NCI-H2029 treated with DMSO at 0.1 percent for 48 hours (cell line): ENCODE results near the gene NPPA.
A peak's percentile ranks its signal among the peaks of the same experiment; 100 is the strongest.
"Not testable (repeated sequence)": the region's sequence is repeated elsewhere in the genome, so short reads cannot be mapped to it uniquely, and the experiment has no call there.

Experiments
- DNase-seq: peaks from one replicate; lab custom pipeline; 2025; lab: John Stamatoyannopoulos, UW

The NPPA gene

DNA sequence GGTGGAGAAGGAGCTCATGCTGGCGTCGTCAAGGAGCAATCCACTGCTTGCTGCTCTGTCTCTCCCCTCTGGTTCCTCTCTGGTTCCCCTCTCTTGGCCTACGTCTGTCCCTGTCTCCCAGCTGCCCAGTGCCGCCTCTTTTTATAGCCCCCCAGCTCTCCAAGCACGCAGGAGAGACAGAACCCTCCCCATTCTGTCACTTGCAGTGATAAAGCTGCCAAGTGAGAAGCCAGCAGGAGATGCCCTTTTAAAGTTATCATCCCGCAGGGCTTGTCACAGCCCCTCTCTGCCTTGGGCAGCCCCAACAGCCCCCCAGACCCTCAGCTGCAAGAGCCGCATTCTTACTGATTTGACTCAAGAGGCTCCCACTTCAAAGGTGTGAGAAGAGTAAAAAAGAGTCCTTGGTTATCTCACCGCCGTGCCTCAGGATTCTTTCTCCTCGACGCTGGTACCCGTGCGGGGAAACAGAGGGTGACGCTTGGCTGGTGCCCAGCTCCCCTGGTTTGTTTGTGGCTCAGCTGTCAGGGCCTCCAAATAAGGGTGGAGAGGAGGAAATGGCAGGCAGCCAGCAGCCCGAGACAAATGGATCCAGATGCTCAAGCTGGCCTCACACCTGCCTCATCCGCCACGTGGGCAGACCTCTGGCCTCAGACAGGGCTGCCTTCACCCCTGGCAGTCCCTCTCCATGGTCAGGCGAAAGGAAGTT is at the start of gene NPPA:
Gene NPPA, minus strand, starts transcription at position 117 of the 706 bp plus-strand sequence. Its CDS starts 99 bp downstream, at position 18.
- DNase-seq = peak; percentile 62

- DNase-seq = not testable (repeated sequence)
Measured at GRCh38 chr1:11894501-11894900, 46.9 kb upstream of the NPPA start.

GRCh38 chr1:11893907-11894251 is 46.3 kb upstream of the NPPA start:
- peak; percentile 29 for DNase-seq

DNA sequence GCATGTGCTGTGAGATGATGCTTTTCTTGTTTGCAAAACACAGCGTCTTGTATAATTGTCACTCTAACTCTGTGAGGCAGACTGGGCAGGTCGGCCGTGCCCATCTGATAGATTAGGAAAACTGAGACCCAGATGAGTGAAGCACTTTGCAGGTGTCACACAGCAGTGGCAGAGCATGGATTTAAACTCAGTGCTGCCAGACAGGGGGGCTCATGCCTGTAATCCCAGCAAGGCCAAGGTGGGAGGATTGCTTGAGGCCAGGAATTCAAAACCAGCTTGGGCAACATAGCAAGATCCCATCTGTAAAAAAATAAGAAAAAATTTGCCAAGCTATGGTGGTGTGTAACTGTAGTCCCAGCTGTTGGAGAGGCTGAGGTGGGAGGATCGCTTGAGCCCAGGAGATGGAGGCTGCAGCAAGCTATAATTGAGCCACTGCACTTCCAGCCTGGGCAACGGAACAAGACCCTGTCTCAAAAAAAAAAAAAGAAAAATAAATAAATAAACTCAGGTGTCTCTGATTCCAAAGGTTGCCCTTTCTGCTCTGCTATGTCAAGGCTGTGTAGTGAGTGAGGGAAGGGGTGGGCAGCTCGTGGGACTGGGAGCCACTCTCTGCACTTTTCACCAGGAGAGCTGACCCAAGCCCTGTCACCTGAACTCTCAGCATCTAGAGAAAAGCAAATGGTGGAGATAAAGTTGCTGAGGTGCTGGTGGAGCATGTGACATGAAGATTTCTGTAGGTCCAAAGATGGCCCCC is 44.0 kb upstream of the NPPA start:
- DNase-seq = no peak

DNA sequence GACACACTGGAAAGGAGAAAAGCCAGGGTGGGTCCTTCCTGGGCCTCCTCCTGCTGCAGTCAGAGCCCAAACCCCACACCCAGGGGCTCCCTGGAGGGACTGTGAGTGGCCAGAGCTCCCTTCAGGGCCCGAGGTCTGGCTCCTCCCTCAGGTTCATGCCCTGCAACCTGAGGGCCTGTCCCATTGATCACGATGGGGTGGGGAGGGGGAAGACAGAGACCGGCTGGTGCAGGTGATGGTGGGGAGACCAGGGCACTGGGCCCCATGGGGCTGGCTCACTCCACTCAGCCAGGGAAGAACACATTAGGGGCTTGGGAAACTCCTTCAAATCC is 41.3 kb upstream of the NPPA start:
- DNase-seq = no peak

- DNase-seq = no peak
Measured at GRCh38 chr1:11888206-11888876, 40.8 kb upstream of the NPPA start.

DNA sequence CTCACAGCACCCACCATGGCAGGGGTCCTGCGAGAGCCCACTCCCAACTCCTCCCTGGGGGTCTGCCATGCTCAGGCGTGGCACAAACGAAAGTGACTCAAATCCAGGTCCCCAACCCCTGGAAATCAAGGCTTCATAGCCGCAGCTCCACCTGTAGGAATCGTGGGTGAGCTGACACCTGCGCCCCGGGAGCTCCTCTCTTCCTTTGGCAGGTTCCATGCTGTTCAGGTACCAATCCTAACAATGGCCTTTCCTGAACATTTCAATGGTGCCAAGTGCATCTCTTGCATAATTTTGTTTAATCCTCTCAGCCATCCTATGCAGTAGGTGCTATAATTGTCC is 40.1 kb upstream of the NPPA start:
- DNase-seq = no peak

GRCh38 chr1:11886986-11887665 is 39.5 kb upstream of the NPPA start:
- no peak for DNase-seq

- no peak for DNase-seq
Measured at GRCh38 chr1:11885916-11886315, 38.3 kb upstream of the NPPA start.

DNA sequence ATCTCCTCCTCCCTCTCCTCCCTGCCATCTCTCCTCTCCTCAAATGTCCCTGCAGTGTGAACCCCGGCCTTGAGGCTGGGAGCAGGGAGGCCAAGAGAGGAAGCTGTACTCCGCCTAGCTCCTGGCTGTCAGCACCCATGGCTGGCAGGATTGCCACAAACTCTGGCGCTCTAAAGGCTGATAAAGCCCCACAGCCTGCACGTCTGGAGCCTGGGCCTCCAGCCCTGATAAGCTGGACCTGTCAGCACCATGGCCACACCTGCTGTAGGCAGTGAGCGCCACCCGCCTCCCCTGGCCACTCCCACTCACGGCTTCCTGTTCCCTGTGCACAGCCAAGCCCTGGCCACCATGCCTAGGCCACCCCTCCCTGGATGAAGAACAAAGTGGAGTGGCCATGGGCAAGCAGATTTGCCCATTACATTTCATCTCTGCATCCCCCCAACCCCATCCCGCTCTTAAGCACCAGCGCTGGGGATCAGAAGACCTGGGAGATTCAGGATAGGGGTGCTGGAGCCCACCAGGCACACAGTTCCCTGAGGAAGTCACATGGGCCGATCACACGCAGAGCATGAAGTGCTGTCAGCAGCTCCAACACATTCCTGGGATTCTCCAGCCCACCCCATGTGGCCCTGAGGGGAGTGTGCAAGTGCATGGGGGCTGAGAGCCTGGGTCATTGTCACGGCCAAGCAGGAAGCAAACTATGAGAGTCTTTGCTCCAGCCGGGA is 35.4 kb upstream of the NPPA start:
- DNase-seq = peak; percentile 54

GRCh38 chr1:11881749-11882441 is 34.3 kb upstream of the NPPA start:
- DNase-seq = no peak

- DNase-seq = peak; percentile 70
Measured at GRCh38 chr1:11880911-11881748, 33.5 kb upstream of the NPPA start.

DNA sequence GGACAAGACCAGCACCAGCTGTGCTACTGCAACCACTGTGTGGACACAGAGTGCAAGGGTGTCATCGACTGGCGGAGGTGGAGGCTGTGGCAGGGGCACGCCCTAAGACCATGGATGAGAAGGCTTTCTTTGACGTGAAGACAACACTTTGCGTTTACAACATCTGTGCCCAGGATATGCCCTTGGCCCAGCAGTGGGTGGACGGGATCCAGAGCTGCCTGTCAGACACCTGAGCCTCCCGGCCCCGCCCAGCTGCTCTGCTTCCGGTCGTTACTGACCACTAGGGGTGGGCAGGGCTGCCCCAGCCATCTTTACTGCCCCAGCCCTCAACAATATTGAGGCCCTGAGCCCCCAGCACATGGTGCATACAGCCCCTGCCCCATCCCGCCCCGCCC is 32.6 kb upstream of the NPPA start:
- DNase-seq = no peak

DNA sequence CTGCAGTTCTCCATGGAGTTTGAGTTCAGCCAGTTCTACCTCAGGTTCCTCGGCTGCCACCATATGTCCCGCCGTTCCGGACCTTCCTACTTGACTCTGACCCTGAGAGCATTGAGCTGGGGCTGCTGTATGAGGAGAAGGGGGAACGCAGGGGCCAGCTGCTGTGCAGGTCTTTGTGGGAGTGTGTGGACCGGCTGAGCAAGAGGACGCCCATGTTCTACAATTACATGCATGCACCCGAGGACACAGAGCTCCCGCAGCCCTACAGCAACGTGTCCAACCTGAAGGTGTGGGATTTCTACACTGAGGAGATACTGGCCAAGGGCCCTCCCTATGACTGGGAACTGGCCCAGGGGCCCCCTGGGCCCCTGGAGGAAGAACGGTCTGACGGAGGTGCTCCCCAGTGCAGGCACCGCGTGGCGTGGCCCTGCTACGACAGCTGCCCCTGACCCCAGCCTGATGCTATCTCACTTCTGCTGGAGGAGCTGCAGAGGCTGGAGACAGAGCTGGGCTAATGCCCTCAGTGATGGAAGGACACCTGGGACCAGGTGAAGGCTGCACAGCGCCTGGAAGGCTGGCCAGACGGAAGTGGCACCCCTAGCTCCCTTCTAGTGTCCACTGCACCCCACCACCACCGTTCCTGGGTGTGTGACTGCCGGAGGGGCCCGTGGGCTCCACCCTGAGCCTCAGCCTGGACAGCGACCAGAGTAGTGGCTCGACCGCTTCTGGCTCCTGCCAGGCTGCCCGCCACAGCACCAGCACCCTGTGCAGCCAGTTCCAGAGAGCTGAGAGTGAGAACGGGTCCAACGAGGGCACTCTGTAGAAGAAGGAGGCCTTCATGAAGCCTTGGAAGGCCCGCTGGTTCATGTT is 32.0 kb upstream of the NPPA start:
- no peak for DNase-seq

GRCh38 chr1:11878891-11879190 is 31.3 kb upstream of the NPPA start:
- no peak for DNase-seq

- no peak for DNase-seq
Measured at GRCh38 chr1:11878081-11878890, 30.7 kb upstream of the NPPA start.

DNA sequence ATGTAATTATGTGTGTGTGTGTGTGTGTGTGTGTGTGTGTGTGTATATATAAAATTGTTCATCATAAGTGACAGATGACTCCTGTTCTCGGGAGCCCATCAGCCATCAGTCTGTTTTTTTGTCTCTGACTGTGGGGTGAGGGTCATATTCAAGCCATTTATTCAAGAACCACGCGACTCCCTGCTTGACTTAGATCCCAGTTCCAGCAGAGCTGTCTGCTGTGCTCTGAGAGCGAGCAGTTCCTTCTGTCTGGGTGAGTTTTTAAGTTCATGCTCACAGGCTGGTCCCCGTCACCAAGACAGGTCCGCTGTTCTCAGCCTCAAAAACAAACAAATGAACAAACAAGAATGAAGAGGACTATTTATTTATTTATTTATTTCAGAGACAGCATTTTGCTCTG is 29.5 kb upstream of the NPPA start:
- DNase-seq = no peak

DNA sequence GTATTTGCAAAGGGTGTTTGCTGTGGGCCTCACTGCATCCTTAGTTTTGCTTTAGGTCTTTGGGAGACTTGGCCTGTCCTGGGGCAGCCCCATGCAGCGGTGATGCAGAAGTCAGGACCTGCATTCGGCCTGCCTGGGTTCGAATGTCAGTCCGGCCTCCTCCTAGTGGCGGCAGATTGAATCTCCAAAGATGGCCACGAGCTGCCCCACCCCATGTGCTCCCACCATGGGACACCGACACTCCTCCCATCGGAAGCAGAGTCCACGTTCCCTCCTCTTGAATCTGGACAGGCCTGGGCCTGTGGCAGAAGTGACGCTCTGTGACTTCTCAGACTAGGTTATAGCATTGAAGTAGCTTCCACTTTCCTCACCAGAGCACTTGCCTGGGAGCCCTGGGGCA is 27.5 kb upstream of the NPPA start:
- no peak for DNase-seq

GRCh38 chr1:11874624-11875023 is 27.0 kb upstream of the NPPA start:
- no peak for DNase-seq
